ENCODE results near the gene DMRTC1B. TPM values are rescaled to one million over a fixed set of nuclear protein-coding genes. Genes with fewer than 3 reads are reported as not detected.
"Not testable (repeated sequence)": the region's sequence is repeated elsewhere in the genome, so short reads cannot be mapped to it uniquely, and the experiment has no call there.

Gene DMRTC1B
- not detected in 2 replicates for total RNA-seq (2021)
- long read RNA-seq = 0 reads

DNA sequence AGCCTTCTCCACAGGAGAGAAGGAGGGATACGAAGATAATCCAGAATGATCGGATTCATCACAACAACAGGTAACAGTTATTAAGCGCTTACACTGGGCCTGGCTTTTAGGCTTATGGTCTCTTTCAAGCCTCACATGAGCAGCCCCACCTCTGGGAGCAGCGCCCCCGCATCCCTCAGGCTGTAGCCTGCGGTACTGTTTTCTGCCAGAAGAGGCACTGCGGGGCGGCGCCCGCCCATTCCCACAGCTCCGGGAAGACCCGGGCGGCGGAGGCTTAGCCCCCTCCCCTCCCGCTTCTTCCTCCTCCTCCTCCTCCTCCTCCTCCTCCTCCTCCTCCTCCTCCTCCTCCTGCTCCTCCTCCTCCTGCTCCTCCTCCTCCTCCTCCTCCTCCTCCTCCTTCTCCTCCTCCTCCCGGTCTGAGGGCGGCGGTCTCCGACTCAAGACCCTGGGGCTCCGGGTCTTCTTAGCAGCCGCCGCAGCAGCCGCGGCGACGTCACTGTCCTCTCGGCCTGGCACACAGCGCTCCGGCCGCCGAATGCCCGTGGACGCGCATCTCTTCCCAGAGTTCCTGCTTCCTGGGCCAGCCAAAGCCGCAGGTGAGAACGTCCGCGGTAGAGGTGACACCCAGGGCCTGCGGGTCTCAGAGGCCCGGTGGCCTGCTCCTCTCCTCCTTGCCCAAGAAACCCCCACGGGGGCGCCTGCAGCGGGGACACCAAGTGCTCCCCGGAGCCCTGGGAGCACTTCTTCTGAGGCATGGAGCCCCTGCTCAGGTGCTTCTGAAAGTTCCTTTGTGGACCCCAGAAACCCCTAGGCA, at the start of gene DMRTC1B:
DMRTC1B (plus strand) TSS at position 238 of the 814 bp plus-strand sequence. CDS start 68,246 bp downstream, outside the sequence.
- not testable (repeated sequence) for H3K27ac ChIP-seq (ENCODE audit: insufficient read length, low read depth, low read length); H3K27me3 Mint-ChIP-seq (ENCODE audit: low read depth); H4K91ac ChIP-seq (ENCODE audit: insufficient read length, low read depth, low read length); H3K18ac ChIP-seq (ENCODE audit: insufficient read length, low read depth, low read length); H2AK5ac ChIP-seq (ENCODE audit: insufficient read length, low read length); H2BK12ac ChIP-seq (ENCODE audit: insufficient read length, low read depth, low read length); H2BK20ac ChIP-seq (ENCODE audit: low read depth, low read length, poor library complexity, severe bottlenecking); H3K79me2 ChIP-seq (ENCODE audit: insufficient read depth, low read length); H3K27ac Mint-ChIP-seq; H3K79me1 ChIP-seq (ENCODE audit: insufficient read depth, low read depth, low read length, poor library complexity, severe bottlenecking); H3K23me2 ChIP-seq (ENCODE audit: insufficient read length, low read depth, low read length, poor library complexity, severe bottlenecking); H3K27me3 ChIP-seq (ENCODE audit: insufficient read depth, low read length); H3K9ac ChIP-seq (ENCODE audit: extremely low read depth, insufficient read length, low read length); H3K4ac ChIP-seq (ENCODE audit: low read depth, low read length); H3K4me2 ChIP-seq (ENCODE audit: insufficient read depth, insufficient read length, low read length); H2AFZ ChIP-seq (ENCODE audit: low read length); H3K14ac ChIP-seq (ENCODE audit: insufficient read depth, low read length); H3K36me3 Mint-ChIP-seq (ENCODE audit: insufficient read depth in 1 of 3, low read depth in 3 of 3); H4K8ac ChIP-seq (replicated peaks; ENCODE audit: insufficient read length, low read depth, low read length); H3K4me1 ChIP-seq (ENCODE audit: insufficient read depth, low read length); H2BK15ac ChIP-seq (ENCODE audit: low read depth, low read length); H4K20me1 ChIP-seq (ENCODE audit: control insufficient read depth, insufficient read depth, insufficient read length); H4K5ac ChIP-seq (ENCODE audit: insufficient read length, low read depth, low read length); H3K9me3 ChIP-seq (ENCODE audit: control insufficient read depth, low read depth, low read length); H3K23ac ChIP-seq (ENCODE audit: insufficient read length, low read depth, low read length); H3K9me3 Mint-ChIP-seq; H3K4me1 Mint-ChIP-seq; H2BK5ac ChIP-seq (ENCODE audit: insufficient read length, low read length); DNase-seq; H3K56ac ChIP-seq (ENCODE audit: insufficient read length, low read depth, low read length); H2BK120ac ChIP-seq (ENCODE audit: low read depth, low read length, poor library complexity, severe bottlenecking); H3K4me3 Mint-ChIP-seq; H3T11ph ChIP-seq (ENCODE audit: low read length)
- no CpG with 5 or more reads among the region's 44 CpGs for WGBS (ENCODE audit: extremely low coverage, insufficient read length, low lambda C conversion rate)

Data from H9 (cell line).